DND-41 (cell line): ENCODE data around the gene OGT.
"Not testable (repeated sequence)": the region's sequence is repeated elsewhere in the genome, so short reads cannot be mapped to it uniquely, and the experiment has no call there.

Experiments
- ATAC-seq: fragments of 200-7000 bp; cut with Tn5 transposase; 3 replicates; pipeline ENCODE4 v1.9.1; 2021; ENCODE audit warnings: low read depth; ENCODE audit not compliant: insufficient read depth
- DNase-seq: peaks from one replicate; pipeline ENCODE4 v3.0.0-alpha.2; 2020
- H2AFZ ChIP-seq: 2 replicates; pipeline ENCODE4 v1.6.0; 2012; ENCODE audit warnings: low read depth, low read length
- H3K27ac ChIP-seq: 2 replicates; pipeline ENCODE4 v1.5.1; 2012; ENCODE audit warnings: low read length, inconsistent platforms
- H3K27me3 ChIP-seq: fragments of 200-600 bp; sonication (generic); 2 replicates; pipeline ENCODE4 v1.6.0; 2012; ENCODE audit warnings: low read length, mild to moderate bottlenecking, inconsistent platforms; ENCODE audit not compliant: insufficient read depth, poor library complexity
- H3K36me3 ChIP-seq: 2 replicates; pipeline ENCODE4 v1.5.1; 2012; ENCODE audit warnings: low read length, inconsistent platforms; ENCODE audit not compliant: insufficient read depth
- H3K4me1 ChIP-seq: 2 replicates; pipeline ENCODE4 v1.5.1; 2012; ENCODE audit warnings: mild to moderate bottlenecking, low read length; ENCODE audit not compliant: insufficient read depth
- H3K4me2 ChIP-seq: 2 replicates; pipeline ENCODE4 v1.6.0; 2012; ENCODE audit warnings: mild to moderate bottlenecking, moderate library complexity, low read length, inconsistent platforms; ENCODE audit not compliant: insufficient read depth
- H3K4me3 ChIP-seq, 2 experiments: fragments of 200-600 bp in 1 of 2; shearing (Covaris generic) in 1 of 2; 2 replicates each; pipeline ENCODE4 v1.5.1; 2012 to 2016; ENCODE audit warnings: inconsistent platforms in 2 of 2, low read length in 2 of 2, mild to moderate bottlenecking in 2 of 2, low read depth in 1 of 2, moderate library complexity in 1 of 2
- H3K79me2 ChIP-seq: 2 replicates; pipeline ENCODE4 v1.6.0; 2012; ENCODE audit warnings: low read length, inconsistent platforms; ENCODE audit not compliant: insufficient read depth
- H3K9ac ChIP-seq: 2 replicates; pipeline ENCODE4 v1.6.0; 2012; ENCODE audit warnings: low read depth, mild to moderate bottlenecking, inconsistent platforms, low read length, moderate library complexity
- H3K9me3 ChIP-seq: 2 replicates; pipeline ENCODE4 v1.5.1; 2012; ENCODE audit warnings: low read length, moderate library complexity, mild to moderate bottlenecking, inconsistent platforms; ENCODE audit not compliant: insufficient read depth, severe bottlenecking
- H4K20me1 ChIP-seq: 2 replicates; pipeline ENCODE4 v1.6.0; 2012; ENCODE audit warnings: low read length; ENCODE audit not compliant: insufficient read depth
- EZH2 ChIP-seq: IDR thresholded peaks from 3 replicates; pipeline ENCODE4 v1.6.1; 2012; ENCODE audit warnings: borderline replicate concordance, low read depth, mild to moderate bottlenecking, moderate library complexity, low read length, inconsistent platforms; ENCODE audit not compliant: severe bottlenecking
- TF ChIP-seq, protein P1 (sequence below): IDR thresholded peaks from 2 replicates; pipeline ENCODE4 v1.5.1; 2012; ENCODE audit warnings: borderline replicate concordance, low read length, moderate library complexity, mild to moderate bottlenecking; ENCODE audit not compliant: poor library complexity, severe bottlenecking; ENCODE audit errors: extremely low read depth

Gene OGT

DNA sequence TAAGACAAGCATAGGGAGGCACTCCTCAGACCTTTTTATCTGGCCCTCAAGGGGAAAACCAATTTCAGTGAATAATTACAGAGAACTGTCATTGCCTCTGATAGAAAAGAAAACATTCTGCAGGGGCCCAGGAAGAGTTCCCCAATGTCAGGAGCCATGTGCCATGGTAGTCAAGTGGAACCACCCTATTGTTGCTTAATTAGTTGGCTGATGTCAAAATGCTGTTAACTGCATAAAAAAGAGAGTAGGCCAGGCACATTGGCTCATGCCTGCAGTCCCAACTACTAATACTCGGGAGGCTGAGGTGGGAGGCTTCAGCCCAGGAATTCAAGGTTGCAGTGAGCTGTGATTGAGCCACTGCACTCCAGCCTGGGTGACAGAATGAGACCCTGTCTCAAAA lies 28.6 kb upstream of the OGT start:
- no peak overlapping the region for H3K4me2 ChIP-seq
- no peaks in the 10 kb centered on the region for H3K79me2 ChIP-seq
- H2AFZ ChIP-seq, result no peak overlapping the region
- TF ChIP-seq, protein P1, sequence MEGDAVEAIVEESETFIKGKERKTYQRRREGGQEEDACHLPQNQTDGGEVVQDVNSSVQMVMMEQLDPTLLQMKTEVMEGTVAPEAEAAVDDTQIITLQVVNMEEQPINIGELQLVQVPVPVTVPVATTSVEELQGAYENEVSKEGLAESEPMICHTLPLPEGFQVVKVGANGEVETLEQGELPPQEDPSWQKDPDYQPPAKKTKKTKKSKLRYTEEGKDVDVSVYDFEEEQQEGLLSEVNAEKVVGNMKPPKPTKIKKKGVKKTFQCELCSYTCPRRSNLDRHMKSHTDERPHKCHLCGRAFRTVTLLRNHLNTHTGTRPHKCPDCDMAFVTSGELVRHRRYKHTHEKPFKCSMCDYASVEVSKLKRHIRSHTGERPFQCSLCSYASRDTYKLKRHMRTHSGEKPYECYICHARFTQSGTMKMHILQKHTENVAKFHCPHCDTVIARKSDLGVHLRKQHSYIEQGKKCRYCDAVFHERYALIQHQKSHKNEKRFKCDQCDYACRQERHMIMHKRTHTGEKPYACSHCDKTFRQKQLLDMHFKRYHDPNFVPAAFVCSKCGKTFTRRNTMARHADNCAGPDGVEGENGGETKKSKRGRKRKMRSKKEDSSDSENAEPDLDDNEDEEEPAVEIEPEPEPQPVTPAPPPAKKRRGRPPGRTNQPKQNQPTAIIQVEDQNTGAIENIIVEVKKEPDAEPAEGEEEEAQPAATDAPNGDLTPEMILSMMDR, result no peak
- TF ChIP-seq EZH2, result no peak
- H3K9me3 ChIP-seq, result no peaks in the 10 kb centered on the region
- no peaks in the 10 kb centered on the region for H3K36me3 ChIP-seq
- no peak overlapping the region for H3K4me3 ChIP-seq
- H3K4me1 ChIP-seq, result no peaks in the 10 kb centered on the region
- ATAC-seq, result no peak
- H3K27me3 ChIP-seq, result no peaks in the 10 kb centered on the region
- H4K20me1 ChIP-seq, result no peaks in the 10 kb centered on the region
- DNase-seq, result no peak
- H3K27ac ChIP-seq, result no peak overlapping the region
- H3K9ac ChIP-seq, result no peak overlapping the region

DNA sequence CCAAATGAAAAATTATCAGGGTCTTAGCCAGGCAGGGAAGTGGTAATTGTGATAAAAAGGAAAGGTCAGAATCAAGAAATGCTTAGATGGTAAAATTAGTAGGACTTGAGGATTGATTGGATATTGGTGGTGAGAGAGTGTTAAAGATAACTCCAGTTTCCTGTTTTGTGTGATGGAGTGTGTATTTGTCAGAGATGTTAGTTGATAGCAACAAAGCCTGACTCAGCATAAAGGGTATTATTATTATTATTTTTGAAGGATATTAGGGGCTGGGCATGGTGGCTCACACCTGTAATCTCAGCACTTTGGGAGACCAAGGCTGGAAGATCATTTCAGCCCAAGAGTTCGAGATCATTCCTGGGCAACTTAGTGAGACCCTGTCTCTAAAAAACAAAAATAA lies 23.6 kb upstream of the OGT start:
- H4K20me1 ChIP-seq, result no peaks in the 10 kb centered on the region
- H2AFZ ChIP-seq, result no peak overlapping the region
- H3K4me2 ChIP-seq, result no peak overlapping the region
- H3K4me3 ChIP-seq, result no peak overlapping the region
- no peaks in the 10 kb centered on the region for H3K9me3 ChIP-seq
- DNase-seq (no peak), ATAC-seq (no peak)
- H3K27ac ChIP-seq, result no peak overlapping the region
- H3K4me1 ChIP-seq, result no peaks in the 10 kb centered on the region
- no peaks in the 10 kb centered on the region for H3K36me3 ChIP-seq
- TF ChIP-seq, protein P1, result no peak
- no peak for TF ChIP-seq EZH2
- H3K27me3 ChIP-seq, result no peaks in the 10 kb centered on the region
- no peaks in the 10 kb centered on the region for H3K79me2 ChIP-seq
- no peak overlapping the region for H3K9ac ChIP-seq

DNA sequence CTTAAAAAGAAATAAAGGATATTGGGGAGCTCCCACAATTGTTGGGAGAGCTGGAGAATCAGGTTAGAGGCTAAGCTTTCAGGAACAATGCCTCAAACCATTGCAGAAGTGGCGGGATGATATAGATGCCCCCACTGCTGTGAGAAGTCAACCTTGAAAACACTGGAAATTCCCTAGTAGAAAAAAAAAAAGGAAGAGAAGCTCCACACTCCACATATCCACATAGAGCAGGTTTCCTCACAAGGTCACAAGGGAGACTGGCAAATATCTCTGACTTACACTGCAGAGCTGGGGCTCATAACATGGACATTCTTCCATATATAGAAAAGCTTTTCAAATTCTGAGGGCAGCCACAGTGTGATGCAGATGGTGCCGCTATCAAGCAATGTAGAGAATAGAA lies 22.7 kb upstream of the OGT start:
- Histone ChIP-seq H4K20me1 (no peaks in the 10 kb centered on the region), H3K79me2 (no peaks in the 10 kb centered on the region), H3K36me3 (no peaks in the 10 kb centered on the region), H3K9ac (no peak overlapping the region), H3K9me3 (no peaks in the 10 kb centered on the region), H3K27ac (no peak overlapping the region), H2AFZ (no peak overlapping the region), H3K4me3 (no peak overlapping the region), H3K4me1 (no peaks in the 10 kb centered on the region), H3K27me3 (no peaks in the 10 kb centered on the region), H3K4me2 (no peak overlapping the region)
- DNase-seq (no peak), ATAC-seq (no peak)
- TF ChIP-seq EZH2, result no peak
- TF ChIP-seq, protein P1, result no peak

DNA sequence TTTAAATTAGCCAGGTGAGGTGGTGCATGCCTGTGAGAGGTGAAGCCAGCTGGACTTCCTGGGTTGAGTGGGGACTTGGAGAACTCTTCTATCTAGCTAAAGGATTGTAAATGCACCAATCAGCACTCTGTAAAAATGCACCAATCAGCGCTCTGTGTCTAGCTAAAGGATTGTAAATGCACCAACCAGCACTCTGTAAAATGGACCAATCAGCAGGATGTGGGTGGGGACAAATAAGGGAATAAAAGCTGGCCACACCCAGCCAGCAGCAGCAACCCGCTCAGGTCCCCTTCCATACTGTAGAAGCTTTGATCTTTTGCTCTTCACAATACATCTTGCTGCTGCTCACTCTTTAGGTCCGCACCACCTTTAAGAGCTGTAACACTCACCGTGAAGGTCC lies 19.2 kb upstream of the OGT start:
- not testable (repeated sequence) for H3K4me3 ChIP-seq, H3K9ac ChIP-seq, H3K36me3 ChIP-seq, H4K20me1 ChIP-seq, H3K27me3 ChIP-seq, H3K79me2 ChIP-seq, DNase-seq, H2AFZ ChIP-seq, ATAC-seq, H3K4me2 ChIP-seq, H3K27ac ChIP-seq, H3K4me1 ChIP-seq, H3K9me3 ChIP-seq
